ENCODE data around the gene MEF2A.

The MEF2A gene

GRCh38 chr15:99703603-99704443 lies 138.0 kb downstream of the MEF2A start:
- H3K27ac ChIP-seq (ENCODE audit: low read length), result peak overlapping the region; percentile 53
- H3K36me3 ChIP-seq (ENCODE audit: control insufficient read depth in 2 of 2, insufficient read depth in 2 of 2, low read length in 2 of 2), result peaks cover 0 to 2% of the 10 kb centered on the region in 2 donors
- no peak overlapping the region for H3K4me3 ChIP-seq (ENCODE audit: low read length in 2 of 2)
- no peaks in the 10 kb centered on the region for H3K9me3 ChIP-seq (ENCODE audit: control insufficient read depth in 2 of 2, low read length in 2 of 2)
- H3K27me3 ChIP-seq (ENCODE audit: control insufficient read depth in 1 of 2, insufficient read depth in 2 of 2, low read length in 2 of 2), result no peaks in the 10 kb centered on the region
- H3K4me1 ChIP-seq (ENCODE audit: control insufficient read depth, insufficient read depth, low read length), result peaks cover 13% of the 10 kb centered on the region
- H3K9ac ChIP-seq (ENCODE audit: low read length in 2 of 2), result peak overlapping the region in 1 of 2 donors; percentile 48

DNA sequence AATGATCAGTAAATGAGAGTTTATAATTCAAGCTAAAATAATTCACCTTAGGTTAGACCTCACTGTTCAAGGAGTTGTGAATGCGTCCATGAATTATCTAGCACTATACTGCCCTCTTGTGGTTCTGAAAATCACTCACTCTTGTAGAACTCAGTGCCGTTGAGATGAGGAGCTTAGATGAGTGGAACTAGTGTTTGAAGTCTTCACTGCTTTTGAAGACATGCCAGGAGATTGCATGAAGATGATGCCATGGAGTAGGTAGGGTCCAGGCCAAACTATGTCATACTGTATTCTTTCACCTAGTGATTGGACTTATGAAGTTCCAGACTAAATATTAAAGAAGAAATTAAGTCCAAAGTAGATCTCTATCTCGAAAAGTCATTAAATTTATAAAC lies 138.7 kb downstream of the MEF2A start:
- Histone ChIP-seq H3K27ac (ENCODE audit: low read length) (no peak overlapping the region), H3K9ac (ENCODE audit: low read length in 2 of 2) (no peak overlapping the region), H3K36me3 (ENCODE audit: control insufficient read depth in 2 of 2, insufficient read depth in 2 of 2, low read length in 2 of 2) (peaks cover 0 to 2% of the 10 kb centered on the region in 2 donors), H3K27me3 (ENCODE audit: control insufficient read depth in 1 of 2, insufficient read depth in 2 of 2, low read length in 2 of 2) (no peaks in the 10 kb centered on the region), H3K9me3 (ENCODE audit: control insufficient read depth in 2 of 2, low read length in 2 of 2) (no peaks in the 10 kb centered on the region), H3K4me1 (ENCODE audit: control insufficient read depth, insufficient read depth, low read length) (peaks cover 19% of the 10 kb centered on the region), H3K4me3 (ENCODE audit: low read length in 2 of 2) (no peak overlapping the region)

- peak overlapping the region; percentile 65 for H3K27ac ChIP-seq (ENCODE audit: low read length)
- no peaks in the 10 kb centered on the region for H3K27me3 ChIP-seq (ENCODE audit: control insufficient read depth in 1 of 2, insufficient read depth in 2 of 2, low read length in 2 of 2)
- H3K36me3 ChIP-seq (ENCODE audit: control insufficient read depth in 2 of 2, insufficient read depth in 2 of 2, low read length in 2 of 2), result peaks cover 10 to 12% of the 10 kb centered on the region in 2 donors
- no peaks in the 10 kb centered on the region for H3K9me3 ChIP-seq (ENCODE audit: control insufficient read depth in 2 of 2, low read length in 2 of 2)
- peak overlapping the region; percentile 28 to 52 for H3K9ac ChIP-seq (ENCODE audit: low read length in 2 of 2)
- peaks cover 28% of the 10 kb centered on the region for H3K4me1 ChIP-seq (ENCODE audit: control insufficient read depth, insufficient read depth, low read length)
- H3K4me3 ChIP-seq (ENCODE audit: low read length in 2 of 2), result peak overlapping the region in 1 of 2 donors; percentile 20
Observed at GRCh38 chr15:99706557-99707303, 140.9 kb downstream of the MEF2A start.

DNA sequence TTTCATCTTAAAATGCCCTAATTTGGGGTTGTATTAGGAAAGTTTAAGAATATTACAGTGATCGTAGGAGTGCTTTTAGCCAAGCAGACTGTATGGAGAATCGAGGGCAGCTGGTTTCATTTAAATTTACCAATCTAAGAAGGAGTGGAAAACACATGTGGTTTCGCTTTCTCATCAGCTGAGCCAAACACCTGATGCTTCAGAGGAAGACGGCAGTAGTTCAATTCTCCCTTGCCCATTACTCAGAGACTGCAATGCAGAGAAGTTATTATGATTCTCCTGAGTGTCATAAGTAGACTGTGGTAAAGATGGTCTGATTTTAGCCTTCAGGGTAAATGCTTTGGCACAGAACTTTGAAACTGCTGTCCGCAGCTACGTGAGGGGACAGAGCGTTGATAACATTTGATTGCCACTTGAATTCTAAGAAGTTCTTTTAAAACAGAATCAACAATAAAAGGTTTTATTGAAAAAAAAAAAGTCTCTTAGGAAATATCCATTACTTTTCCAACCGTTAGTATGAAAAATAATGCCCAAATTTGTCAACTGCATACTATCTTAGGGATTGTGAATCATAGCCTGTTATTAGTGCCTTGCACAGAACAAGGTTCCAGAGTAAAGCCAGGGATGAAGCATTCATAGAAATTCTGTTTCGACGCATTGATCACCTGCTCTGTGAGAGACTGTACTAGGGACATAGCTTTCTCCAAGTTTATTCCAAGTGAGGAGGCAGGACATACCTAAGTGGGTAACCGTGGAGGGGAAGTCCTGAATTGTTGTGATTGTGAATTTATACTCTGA lies 141.9 kb downstream of the MEF2A start:
- Histone ChIP-seq H3K4me1 (ENCODE audit: control insufficient read depth, insufficient read depth, low read length) (peaks cover 37% of the 10 kb centered on the region), H3K27me3 (ENCODE audit: control insufficient read depth in 1 of 2, insufficient read depth in 2 of 2, low read length in 2 of 2) (no peaks in the 10 kb centered on the region), H3K9me3 (ENCODE audit: control insufficient read depth in 2 of 2, low read length in 2 of 2) (no peaks in the 10 kb centered on the region), H3K27ac (ENCODE audit: low read length) (peak overlapping the region; percentile 65), H3K9ac (ENCODE audit: low read length in 2 of 2) (peak overlapping the region; percentile 28 to 52), H3K36me3 (ENCODE audit: control insufficient read depth in 2 of 2, insufficient read depth in 2 of 2, low read length in 2 of 2) (peaks cover 14 to 16% of the 10 kb centered on the region in 2 donors), H3K4me3 (ENCODE audit: low read length in 2 of 2) (peak overlapping the region; percentile 20 to 24)

- no peaks in the 10 kb centered on the region for H3K9me3 ChIP-seq (ENCODE audit: control insufficient read depth in 2 of 2, low read length in 2 of 2)
- peak overlapping the region in 1 of 2 donors; percentile 31 for H3K4me3 ChIP-seq (ENCODE audit: low read length in 2 of 2)
- no peaks in the 10 kb centered on the region for H3K27me3 ChIP-seq (ENCODE audit: control insufficient read depth in 1 of 2, insufficient read depth in 2 of 2, low read length in 2 of 2)
- H3K4me1 ChIP-seq (ENCODE audit: control insufficient read depth, insufficient read depth, low read length), result peaks cover 37% of the 10 kb centered on the region
- H3K36me3 ChIP-seq (ENCODE audit: control insufficient read depth in 2 of 2, insufficient read depth in 2 of 2, low read length in 2 of 2), result peaks cover 19 to 20% of the 10 kb centered on the region in 2 donors
- H3K27ac ChIP-seq (ENCODE audit: low read length), result peak overlapping the region; percentile 65
- peak overlapping the region in 1 of 2 donors; percentile 23 for H3K9ac ChIP-seq (ENCODE audit: low read length in 2 of 2)
Observed at GRCh38 chr15:99708563-99708962, 142.8 kb downstream of the MEF2A start.

GRCh38 chr15:99709243-99709986 lies 143.6 kb downstream of the MEF2A start:
- Histone ChIP-seq H3K4me3 (ENCODE audit: low read length in 2 of 2) (peak overlapping the region in 1 of 2 donors; percentile 31), H3K27me3 (ENCODE audit: control insufficient read depth in 1 of 2, insufficient read depth in 2 of 2, low read length in 2 of 2) (no peaks in the 10 kb centered on the region), H3K9me3 (ENCODE audit: control insufficient read depth in 2 of 2, low read length in 2 of 2) (no peaks in the 10 kb centered on the region), H3K4me1 (ENCODE audit: control insufficient read depth, insufficient read depth, low read length) (peaks cover 37% of the 10 kb centered on the region), H3K27ac (ENCODE audit: low read length) (peak overlapping the region; percentile 65), H3K36me3 (ENCODE audit: control insufficient read depth in 2 of 2, insufficient read depth in 2 of 2, low read length in 2 of 2) (peaks cover 19 to 20% of the 10 kb centered on the region in 2 donors), H3K9ac (ENCODE audit: low read length in 2 of 2) (no peak overlapping the region)

GRCh38 chr15:99711625-99712024 lies 145.8 kb downstream of the MEF2A start:
- H3K36me3 ChIP-seq (ENCODE audit: control insufficient read depth in 2 of 2, insufficient read depth in 2 of 2, low read length in 2 of 2), result peaks cover 19 to 30% of the 10 kb centered on the region in 2 donors

GRCh38 chr15:99712415-99712814 lies 146.6 kb downstream of the MEF2A start:
- Histone ChIP-seq H3K27ac (ENCODE audit: low read length) (peak overlapping the region; percentile 55), H3K36me3 (ENCODE audit: control insufficient read depth in 2 of 2, insufficient read depth in 2 of 2, low read length in 2 of 2) (peaks cover 16 to 30% of the 10 kb centered on the region in 2 donors), H3K9me3 (ENCODE audit: control insufficient read depth in 2 of 2, low read length in 2 of 2) (no peaks in the 10 kb centered on the region), H3K9ac (ENCODE audit: low read length in 2 of 2) (no peak overlapping the region), H3K27me3 (ENCODE audit: control insufficient read depth in 1 of 2, insufficient read depth in 2 of 2, low read length in 2 of 2) (no peaks in the 10 kb centered on the region), H3K4me3 (ENCODE audit: low read length in 2 of 2) (no peak overlapping the region), H3K4me1 (ENCODE audit: control insufficient read depth, insufficient read depth, low read length) (peaks cover 44% of the 10 kb centered on the region)

More at GRCh38 chr15:99711625-99712024, 145.8 kb downstream of the MEF2A start:
- Histone ChIP-seq H3K9ac (ENCODE audit: low read length in 2 of 2) (no peak overlapping the region), H3K4me1 (ENCODE audit: control insufficient read depth, insufficient read depth, low read length) (peaks cover 41% of the 10 kb centered on the region), H3K27me3 (ENCODE audit: control insufficient read depth in 1 of 2, insufficient read depth in 2 of 2, low read length in 2 of 2) (no peaks in the 10 kb centered on the region), H3K4me3 (ENCODE audit: low read length in 2 of 2) (peak overlapping the region in 1 of 2 donors; percentile 22), H3K27ac (ENCODE audit: low read length) (peak overlapping the region; percentile 55), H3K9me3 (ENCODE audit: control insufficient read depth in 2 of 2, low read length in 2 of 2) (no peaks in the 10 kb centered on the region)

- Histone ChIP-seq H3K4me3 (ENCODE audit: low read length in 2 of 2) (peak overlapping the region in 1 of 2 donors; percentile 57), H3K9me3 (ENCODE audit: control insufficient read depth in 2 of 2, low read length in 2 of 2) (no peaks in the 10 kb centered on the region), H3K9ac (ENCODE audit: low read length in 2 of 2) (no peak overlapping the region), H3K27ac (ENCODE audit: low read length) (peak overlapping the region; percentile 24), H3K36me3 (ENCODE audit: control insufficient read depth in 2 of 2, insufficient read depth in 2 of 2, low read length in 2 of 2) (peaks cover 9 to 20% of the 10 kb centered on the region in 2 donors), H3K27me3 (ENCODE audit: control insufficient read depth in 1 of 2, insufficient read depth in 2 of 2, low read length in 2 of 2) (no peaks in the 10 kb centered on the region), H3K4me1 (ENCODE audit: control insufficient read depth, insufficient read depth, low read length) (peaks cover 26% of the 10 kb centered on the region)
Observed at GRCh38 chr15:99716540-99717095, 150.8 kb downstream of the MEF2A start.

Measured in stomach smooth muscle (tissue), 2 donors.